ENCODE data around the gene NRP1. TPM values are rescaled to one million over a fixed set of nuclear protein-coding genes. Genes with fewer than 3 reads are reported as not detected.

Gene NRP1
- total and polyA plus RNA-seq, 4 donors = 19.2 to 221 (median 82.2) TPM

DNA sequence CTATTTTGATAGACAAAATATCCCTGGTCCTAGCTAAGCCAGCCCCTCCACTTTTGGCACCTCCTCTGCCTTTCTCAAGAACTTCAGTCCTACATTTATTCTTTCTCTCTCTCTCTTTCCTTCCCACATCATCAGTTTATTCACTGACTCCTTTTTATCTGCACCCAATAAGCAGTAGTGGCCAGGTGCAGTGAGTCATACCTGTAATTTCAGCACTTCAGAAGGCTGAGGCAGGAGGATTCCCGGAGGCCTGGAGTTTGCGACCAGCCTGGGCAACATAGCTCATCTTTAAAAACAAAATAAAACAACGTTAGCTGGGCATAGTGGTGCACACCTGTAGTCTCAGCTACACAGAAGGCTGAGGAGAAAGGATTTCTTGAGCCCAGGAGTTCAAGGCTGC is 19.4 kb upstream of the NRP1 start:
- no peak for DNase-seq
- intact Hi-C loops (cut with DNase I) = no loop called here

DNA sequence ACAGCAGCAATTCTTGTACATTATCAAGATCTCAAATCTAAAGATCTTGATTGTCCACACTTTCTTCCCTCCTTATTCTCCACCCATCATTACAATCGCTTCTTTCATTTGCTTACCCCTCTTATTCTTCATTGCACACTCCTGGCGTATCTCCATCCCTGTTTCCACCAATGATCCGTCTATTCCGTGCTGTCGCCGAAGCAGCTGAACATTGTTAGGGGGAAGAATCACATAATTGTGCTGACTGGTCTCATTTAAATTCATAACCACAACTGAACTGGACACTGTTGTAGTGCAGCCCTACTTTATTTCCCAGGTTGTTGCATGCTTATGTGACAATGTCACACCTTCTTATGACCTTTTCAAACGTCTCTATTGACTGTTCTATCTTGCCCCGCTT is 18.9 kb upstream of the NRP1 start:
- no peaks in the 10 kb centered on the region for H3K27me3 ChIP-seq (ENCODE audit: control insufficient read depth in 1 of 2, insufficient read depth in 2 of 2, low read length in 1 of 2)
- no peaks in the 10 kb centered on the region for H3K9me3 ChIP-seq (ENCODE audit: control insufficient read depth, low read length)
- intact Hi-C loops (cut with DNase I) = no loop called here
- no peaks in the 10 kb centered on the region for H3K36me3 ChIP-seq (ENCODE audit: control insufficient read depth in 1 of 2, insufficient read depth in 2 of 2, low read length in 1 of 2)
- no peak overlapping the region for H3K27ac ChIP-seq (ENCODE audit: low read depth in 1 of 2, low read length in 2 of 2)
- no peak overlapping the region for H3K4me3 ChIP-seq (ENCODE audit: low read length in 2 of 2)
- ATAC-seq (ENCODE audit: low FRiP score) = no peak
- peaks cover 0 to 1% of the 10 kb centered on the region in 2 donors for H3K4me1 ChIP-seq (ENCODE audit: control insufficient read depth in 1 of 2, insufficient read depth in 2 of 2, low read length in 2 of 2)
- DNase-seq = no peak
- WGBS, 2 donors = 82 to 90% methylated on average over 8 of the region's 8 CpGs

More for the DNA sequence above, 19.4 kb upstream of the NRP1 start:
- 90 to 94% methylated on average over 3 of the region's 3 CpGs for WGBS, 2 donors
- Histone ChIP-seq H3K27ac (ENCODE audit: low read depth in 1 of 2, low read length in 2 of 2) (no peak overlapping the region), H3K4me3 (ENCODE audit: low read length in 2 of 2) (no peak overlapping the region), H3K9me3 (ENCODE audit: control insufficient read depth, low read length) (no peaks in the 10 kb centered on the region), H3K27me3 (ENCODE audit: control insufficient read depth in 1 of 2, insufficient read depth in 2 of 2, low read length in 1 of 2) (no peaks in the 10 kb centered on the region), H3K4me1 (ENCODE audit: control insufficient read depth in 1 of 2, insufficient read depth in 2 of 2, low read length in 2 of 2) (peaks cover 0 to 1% of the 10 kb centered on the region in 2 donors), H3K36me3 (ENCODE audit: control insufficient read depth in 1 of 2, insufficient read depth in 2 of 2, low read length in 1 of 2) (no peaks in the 10 kb centered on the region)
- no peak for ATAC-seq (ENCODE audit: low FRiP score)

DNA sequence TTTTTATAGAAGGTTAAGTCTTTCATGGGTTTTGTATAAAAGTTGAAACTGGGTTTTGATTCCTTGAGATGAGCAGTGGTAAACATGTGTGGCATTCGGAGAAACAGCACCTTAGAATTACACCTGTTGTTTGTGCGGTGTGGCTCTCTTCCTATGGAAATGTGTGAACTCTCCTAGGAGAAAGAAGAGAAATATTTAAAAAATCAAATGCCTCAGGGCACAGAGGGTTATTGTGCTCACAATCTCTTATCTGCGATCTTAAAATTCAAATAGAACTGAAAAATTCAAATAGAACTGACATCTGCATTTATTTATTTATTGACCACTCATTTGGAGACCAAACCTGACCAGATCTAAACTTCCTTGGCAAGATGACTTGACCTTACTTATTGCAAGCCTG is 18.1 kb upstream of the NRP1 start:
- Histone ChIP-seq H3K9me3 (ENCODE audit: control insufficient read depth, low read length) (no peaks in the 10 kb centered on the region), H3K36me3 (ENCODE audit: control insufficient read depth in 1 of 2, insufficient read depth in 2 of 2, low read length in 1 of 2) (no peaks in the 10 kb centered on the region), H3K27ac (ENCODE audit: low read depth in 1 of 2, low read length in 2 of 2) (no peak overlapping the region), H3K4me3 (ENCODE audit: low read length in 2 of 2) (no peak overlapping the region), H3K27me3 (ENCODE audit: control insufficient read depth in 1 of 2, insufficient read depth in 2 of 2, low read length in 1 of 2) (no peaks in the 10 kb centered on the region), H3K4me1 (ENCODE audit: control insufficient read depth in 1 of 2, insufficient read depth in 2 of 2, low read length in 2 of 2) (peaks cover 0 to 1% of the 10 kb centered on the region in 2 donors)
- DNase-seq = no peak
- ATAC-seq (ENCODE audit: low FRiP score) = no peak
- intact Hi-C loops (cut with DNase I) = no loop called here
- WGBS, 2 donors = 97 to 98% methylated on average over 3 of the region's 3 CpGs

DNA sequence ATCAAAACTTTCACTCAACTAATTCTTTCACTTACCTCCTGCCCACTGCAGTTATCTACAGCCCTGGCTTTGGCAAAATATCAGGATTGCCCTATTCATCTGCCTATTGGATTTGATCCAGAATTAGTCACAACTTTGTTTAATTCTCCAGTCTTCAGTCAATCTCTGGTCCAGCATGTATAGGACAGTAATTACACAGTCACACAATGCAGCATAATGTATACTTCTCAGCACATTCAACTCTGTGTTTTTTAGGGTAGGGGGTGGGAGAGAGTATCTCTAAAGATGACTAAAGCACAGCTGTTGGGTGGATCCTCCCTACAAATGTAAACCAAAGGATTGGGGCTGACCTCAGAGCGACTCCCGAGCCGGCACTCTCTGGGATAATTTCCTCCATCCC is 17.7 kb upstream of the NRP1 start:
- Histone ChIP-seq H3K4me3 (ENCODE audit: low read length in 2 of 2) (no peak overlapping the region), H3K36me3 (ENCODE audit: control insufficient read depth in 1 of 2, insufficient read depth in 2 of 2, low read length in 1 of 2) (no peaks in the 10 kb centered on the region), H3K27ac (ENCODE audit: low read depth in 1 of 2, low read length in 2 of 2) (no peak overlapping the region), H3K9me3 (ENCODE audit: control insufficient read depth, low read length) (no peaks in the 10 kb centered on the region), H3K27me3 (ENCODE audit: control insufficient read depth in 1 of 2, insufficient read depth in 2 of 2, low read length in 1 of 2) (no peaks in the 10 kb centered on the region), H3K4me1 (ENCODE audit: control insufficient read depth in 1 of 2, insufficient read depth in 2 of 2, low read length in 2 of 2) (peaks cover 0 to 1% of the 10 kb centered on the region in 2 donors)
- intact Hi-C loops (cut with DNase I) = no loop called here
- WGBS, 2 donors = 87 to 94% methylated on average over 3 of the region's 3 CpGs
- ATAC-seq (ENCODE audit: low FRiP score) (no peak), DNase-seq (no peak)

DNA sequence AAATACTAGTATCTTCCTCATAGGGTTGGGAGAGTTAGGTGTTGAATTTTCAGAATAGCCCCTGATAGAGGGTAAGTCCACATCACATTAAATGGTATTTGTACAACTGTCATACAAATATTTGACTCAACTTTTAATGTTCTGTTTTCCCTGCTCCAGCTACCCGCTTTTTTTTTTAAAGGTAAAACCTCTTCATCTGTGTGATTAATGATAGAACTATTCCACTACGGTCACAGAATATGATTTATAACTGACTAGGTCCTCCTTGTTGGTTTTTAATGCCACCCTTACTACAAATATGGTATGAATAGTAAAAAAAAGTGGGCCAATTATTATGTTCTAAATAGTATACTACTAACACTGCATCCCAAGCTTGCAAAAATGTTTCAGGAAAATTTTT is 15.6 kb upstream of the NRP1 start:
- DNase-seq (no peak), ATAC-seq (ENCODE audit: low FRiP score) (no peak)
- Histone ChIP-seq H3K27ac (ENCODE audit: low read depth in 1 of 2, low read length in 2 of 2) (no peak overlapping the region), H3K4me3 (ENCODE audit: low read length in 2 of 2) (no peak overlapping the region), H3K4me1 (ENCODE audit: control insufficient read depth in 1 of 2, insufficient read depth in 2 of 2, low read length in 2 of 2) (peaks cover 0 to 1% of the 10 kb centered on the region in 2 donors), H3K9me3 (ENCODE audit: control insufficient read depth, low read length) (no peaks in the 10 kb centered on the region), H3K36me3 (ENCODE audit: control insufficient read depth in 1 of 2, insufficient read depth in 2 of 2, low read length in 1 of 2) (no peaks in the 10 kb centered on the region), H3K27me3 (ENCODE audit: control insufficient read depth in 1 of 2, insufficient read depth in 2 of 2, low read length in 1 of 2) (no peaks in the 10 kb centered on the region)
- WGBS, 2 donors = 89 to 91% methylated on average over 2 of the region's 2 CpGs
- intact Hi-C loops (cut with DNase I) = no loop called here

DNA sequence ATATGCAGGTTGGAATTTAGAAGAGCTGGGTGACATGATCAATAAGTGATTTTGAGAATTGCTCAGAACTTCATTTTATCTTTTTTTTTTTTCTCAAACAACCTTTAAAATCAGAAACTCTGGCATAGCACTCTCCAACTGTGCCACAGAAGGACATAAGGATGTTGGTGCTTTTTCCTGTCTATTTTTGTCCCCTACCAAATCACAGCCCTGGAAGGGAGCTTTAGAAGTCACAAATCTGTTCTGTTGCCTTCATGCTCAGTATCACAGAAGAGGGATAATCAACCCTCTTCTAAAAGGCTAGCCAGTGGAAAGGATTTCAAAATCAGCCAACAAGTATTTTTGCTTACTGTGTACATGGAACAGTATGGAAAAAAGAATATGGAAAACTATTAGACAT is 14.8 kb upstream of the NRP1 start:
- Histone ChIP-seq H3K36me3 (ENCODE audit: control insufficient read depth in 1 of 2, insufficient read depth in 2 of 2, low read length in 1 of 2) (no peaks in the 10 kb centered on the region), H3K4me1 (ENCODE audit: control insufficient read depth in 1 of 2, insufficient read depth in 2 of 2, low read length in 2 of 2) (peaks cover 0 to 1% of the 10 kb centered on the region in 2 donors)
- intact Hi-C loops (cut with DNase I) = no loop called here

DNA sequence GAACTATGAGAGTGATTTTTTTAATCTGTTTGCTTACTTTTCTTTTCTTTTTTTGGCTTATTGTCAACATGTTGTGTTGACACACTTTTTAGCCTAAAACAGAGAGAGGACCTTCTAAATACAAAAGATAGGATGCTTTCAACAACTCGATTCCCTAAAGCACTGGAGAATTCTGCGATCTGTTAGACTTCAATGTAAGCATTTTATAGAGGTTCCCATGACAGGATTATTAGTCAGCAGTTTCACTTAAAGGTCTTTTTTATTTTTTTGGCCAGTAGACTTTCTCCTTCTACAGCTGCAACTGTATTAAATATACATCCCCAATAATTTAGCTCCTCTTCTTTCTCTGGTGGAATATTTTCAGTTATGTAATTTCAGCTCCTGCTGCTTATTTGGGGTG is 12.7 kb upstream of the NRP1 start:
- 77 to 80% methylated on average over 2 of the region's 2 CpGs for WGBS, 2 donors
- H3K4me3 ChIP-seq (ENCODE audit: low read length in 2 of 2) = no peak overlapping the region
- intact Hi-C loops (cut with DNase I) = no loop called here
- H3K36me3 ChIP-seq (ENCODE audit: control insufficient read depth in 1 of 2, insufficient read depth in 2 of 2, low read length in 1 of 2) = no peaks in the 10 kb centered on the region
- no peaks in the 10 kb centered on the region for H3K4me1 ChIP-seq (ENCODE audit: control insufficient read depth in 1 of 2, insufficient read depth in 2 of 2, low read length in 2 of 2)
- no peak for ATAC-seq (ENCODE audit: low FRiP score)
- DNase-seq = no peak
- no peaks in the 10 kb centered on the region for H3K27me3 ChIP-seq (ENCODE audit: control insufficient read depth in 1 of 2, insufficient read depth in 2 of 2, low read length in 1 of 2)
- H3K9me3 ChIP-seq (ENCODE audit: control insufficient read depth, low read length) = no peaks in the 10 kb centered on the region
- H3K27ac ChIP-seq (ENCODE audit: low read depth in 1 of 2, low read length in 2 of 2) = no peak overlapping the region

More for the DNA sequence above, 14.8 kb upstream of the NRP1 start:
- DNase-seq = no peak
- Histone ChIP-seq H3K4me3 (ENCODE audit: low read length in 2 of 2) (peak overlapping the region in 1 of 2 donors; percentile 10), H3K27ac (ENCODE audit: low read depth in 1 of 2, low read length in 2 of 2) (no peak overlapping the region), H3K9me3 (ENCODE audit: control insufficient read depth, low read length) (no peaks in the 10 kb centered on the region), H3K27me3 (ENCODE audit: control insufficient read depth in 1 of 2, insufficient read depth in 2 of 2, low read length in 1 of 2) (no peaks in the 10 kb centered on the region)
- ATAC-seq (ENCODE audit: low FRiP score) = no peak

DNA sequence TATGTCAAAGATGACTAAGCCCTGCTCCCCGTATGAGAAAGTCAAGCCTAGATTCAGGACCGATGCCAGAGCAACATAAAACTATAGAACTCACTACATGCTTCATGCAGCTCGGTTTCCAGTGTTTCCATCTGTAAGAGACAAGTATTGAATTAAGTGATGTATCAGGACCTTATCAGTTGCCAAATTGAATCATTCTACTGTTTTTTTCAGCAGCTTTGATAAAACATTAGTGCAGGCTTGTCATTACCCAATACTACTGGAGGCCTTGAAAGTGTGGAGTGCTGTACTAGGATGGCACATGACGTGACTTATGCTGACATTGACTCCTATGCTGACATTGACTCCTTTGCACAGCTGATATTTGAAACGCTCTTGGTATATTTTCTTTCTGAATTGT is 10.8 kb upstream of the NRP1 start:
- no peak overlapping the region for H3K27ac ChIP-seq (ENCODE audit: low read depth in 1 of 2, low read length in 2 of 2)
- intact Hi-C loops (cut with DNase I) = no loop called here
- H3K27me3 ChIP-seq (ENCODE audit: control insufficient read depth in 1 of 2, insufficient read depth in 2 of 2, low read length in 1 of 2) = no peaks in the 10 kb centered on the region
- DNase-seq (no peak), ATAC-seq (ENCODE audit: low FRiP score) (no peak)
- no peak overlapping the region for H3K4me3 ChIP-seq (ENCODE audit: low read length in 2 of 2)
- WGBS, 2 donors = 93 to 94% methylated on average over 5 of the region's 5 CpGs
- no peaks in the 10 kb centered on the region for H3K9me3 ChIP-seq (ENCODE audit: control insufficient read depth, low read length)
- no peaks in the 10 kb centered on the region for H3K36me3 ChIP-seq (ENCODE audit: control insufficient read depth in 1 of 2, insufficient read depth in 2 of 2, low read length in 1 of 2)
- H3K4me1 ChIP-seq (ENCODE audit: control insufficient read depth in 1 of 2, insufficient read depth in 2 of 2, low read length in 2 of 2) = no peaks in the 10 kb centered on the region

DNA sequence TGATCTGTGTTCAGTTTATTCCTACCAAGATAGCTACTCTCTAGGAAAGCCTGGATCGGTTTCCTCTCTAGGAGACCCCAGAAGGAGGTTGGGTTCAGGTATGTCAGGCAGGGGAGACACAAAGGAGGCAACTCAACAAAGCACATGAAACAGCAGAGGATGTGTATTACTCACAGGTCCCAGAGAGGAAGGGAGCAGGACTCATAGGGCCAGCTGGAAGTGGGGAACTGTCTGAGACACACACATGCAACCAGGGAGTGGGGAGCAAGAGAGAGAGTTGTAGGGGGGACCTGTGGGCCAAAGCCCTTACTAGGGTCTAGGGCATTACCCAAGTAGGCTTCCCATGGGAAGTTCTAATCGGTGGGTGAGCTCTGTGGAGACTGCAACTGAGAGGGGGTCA is 10.2 kb upstream of the NRP1 start:
- Histone ChIP-seq H3K9me3 (ENCODE audit: control insufficient read depth, low read length) (no peaks in the 10 kb centered on the region), H3K36me3 (ENCODE audit: control insufficient read depth in 1 of 2, insufficient read depth in 2 of 2, low read length in 1 of 2) (no peaks in the 10 kb centered on the region), H3K27ac (ENCODE audit: low read depth in 1 of 2, low read length in 2 of 2) (no peak overlapping the region), H3K27me3 (ENCODE audit: control insufficient read depth in 1 of 2, insufficient read depth in 2 of 2, low read length in 1 of 2) (no peaks in the 10 kb centered on the region), H3K4me1 (ENCODE audit: control insufficient read depth in 1 of 2, insufficient read depth in 2 of 2, low read length in 2 of 2) (no peaks in the 10 kb centered on the region), H3K4me3 (ENCODE audit: low read length in 2 of 2) (no peak overlapping the region)
- intact Hi-C loops (cut with DNase I) = loop anchor here in 1 of 2 donors (5.0 kb wide), 1 partner anchor 78 kb away; no protein-coding TSS in a partner anchor
- 97% methylated on average over 2 of the region's 2 CpGs for WGBS, 2 donors
- no peak for DNase-seq
- ATAC-seq (ENCODE audit: low FRiP score) = peak; percentile 23
